Adrenal gland (tissue), 12 donors: Measurements from ENCODE around the gene NMU. TPM values are rescaled to one million over a fixed set of nuclear protein-coding genes. Genes with fewer than 3 reads are reported as not detected.

Source experiments
- DNase-seq, 7 donors: peaks; one replicate each; pipeline ENCODE4 v3.0.0-alpha.2; 2019 to 2020
- H3K27ac ChIP-seq, 5 donors: fragments of 200-600 bp; sonication (generic) in 4 of 5; 1 replicate in 3 of 5; 2 replicates in 2 of 5; pipeline versions ENCODE4 v1.5.1 to v1.8.0; 2016 to 2020; ENCODE audit warnings: mild to moderate bottlenecking in 1 of 5
- H3K27me3 ChIP-seq: fragments of 200-600 bp; 2 replicates; pipeline ENCODE4 v1.8.0; 2021
- H3K36me3 ChIP-seq, 2 donors: fragments of 200-600 bp; replicated peaks in 1 of 2; 1 replicate in 1 of 2; 2 replicates in 1 of 2; pipeline versions ENCODE4 v1.5.1 to v1.8.0; 2018 to 2022
- H3K4me1 ChIP-seq, 2 donors: fragments of 200-600 bp; replicated peaks in 1 of 2; 1 replicate in 1 of 2; 2 replicates in 1 of 2; pipeline versions ENCODE4 v1.5.1 to v1.8.0; 2018 to 2021
- H3K4me3 ChIP-seq, 4 donors: fragments of 200-600 bp; sonication (generic) in 3 of 4; one replicate each; pipeline ENCODE4 v1.5.1; 2016 to 2018
- H3K9me3 ChIP-seq, 3 donors: fragments of 200-600 bp; sonication (generic) in 1 of 3; replicated peaks in 1 of 3; 1 replicate in 2 of 3; 2 replicates in 1 of 3; pipeline versions ENCODE4 v1.5.1 to v1.8.0; 2016 to 2021
- POLR2A ChIP-seq, 2 donors: fragments of 450-650 bp; IDR thresholded peaks; one replicate each; pipeline ENCODE4 v1.6.1; 2017; ENCODE audit warnings: antibody characterized with exemption in 2 of 2, mild to moderate bottlenecking in 2 of 2, moderate library complexity in 1 of 2
- WGBS, 4 donors: extraction: QIAGEN DNeasy Blood & Tissue Kit in 2 of 4; methylation state at CpG; one replicate each; pipeline versions ENCODE4 v1.1.5 to v1.1.7; 2013 to 2017; 5-methylcytosine and 5-hydroxymethylcytosine counted together
- intact Hi-C, 2 donors: fragments of 100-400 bp; cut with DNase I; formaldehyde crosslinking; loops; one replicate each; pipeline versions ENCODE4 v1.14.1 to v1.15.0; 2022 to 2023
- polyA plus RNA-seq, 3 donors: library from polyadenylated mRNA; stranded (reverse); fragments of 200-250 nt in 2 of 3; fragments of 350-450 nt in 1 of 3; fragmentation: Illumina TruSeq in 1 of 3; extraction: RNeasy Lipid Tissue Mini Kit (QIAGEN cat#74804) in 1 of 3; gene quantifications; one replicate each; pipeline ENCODE4 v1.2.3, GENCODE V29; 2013 to 2014
- total RNA-seq, 9 donors: library from RNA; depleted of rRNA in 4 of 9; stranded (reverse); fragments of >200 nt in 4 of 9; fragments of 120-200 nt in 1 of 9; fragmentation: NEBNext Ultra II Directional in 1 of 9; extraction: Animal tissue kit (Norgen Biotek cat#: 25700) in 1 of 9; gene quantifications; one replicate each; pipeline versions ENCODE4 v1.1.0 to v1.2.4, GENCODE V29; 2013 to 2023
- TF ChIP-seq, protein P1 (sequence below), 6 experiments: fragments of 450-650 bp in 4 of 6; fragments of 200-600 bp in 2 of 6; sonication (generic) in 1 of 6; IDR thresholded peaks; 1 replicate in 5 of 6; 2 replicates in 1 of 6; pipeline versions ENCODE4 v1.5.1 to v1.8.0; 2016 to 2021; ENCODE audit warnings: antibody characterized with exemption in 6 of 6, mild to moderate bottlenecking in 2 of 6, moderate library complexity in 1 of 6
- donor health status: healthy with polysubstance abuse.
- donor health status: Bipolar disorder and iron deficiency.
- donor health status: DM: yes; HTN: yes; CAD: no.
- donor health status: DM: no; HTN: no; CAD: no.
- donor health status: DM: no; HTN: no; CAD: no.
- donor health status: DM: yes; HTN: yes; CAD: no.

NMU gene
- total and polyA plus RNA-seq, 12 donors: 0.24 to 0.99 (median 0.39) TPM; not detected in 7

DNA sequence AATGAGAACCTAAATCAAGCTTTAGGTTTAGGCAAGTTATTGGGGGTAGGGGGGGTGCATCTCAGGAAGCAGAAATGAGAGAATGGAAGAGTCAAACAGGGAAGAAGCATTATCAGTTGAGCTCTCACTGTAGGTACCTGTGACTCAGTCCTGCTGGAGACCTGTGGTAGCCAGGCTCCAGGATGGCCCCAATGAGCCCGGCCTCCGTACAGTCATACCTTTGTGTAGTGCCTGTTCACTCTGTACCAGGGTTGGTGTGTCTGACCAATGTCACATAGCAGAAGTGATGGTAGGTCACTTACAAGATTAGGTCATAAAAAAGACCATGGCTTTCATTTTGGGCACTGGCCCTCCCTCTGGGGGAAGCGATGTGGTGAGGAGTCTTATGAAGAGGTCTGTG, 45.3 kb upstream of the NMU start:
- WGBS, 4 donors: 86 to 88% (median 88%) methylated on average over 3 of the region's 3 CpGs
- Histone ChIP-seq H3K9me3 (no peaks in the 10 kb centered on the region), H3K27ac (no peak overlapping the region), H3K36me3 (no peaks in the 10 kb centered on the region), H3K27me3 (no peaks in the 10 kb centered on the region), H3K4me1 (no peaks in the 10 kb centered on the region), H3K4me3 (no peak overlapping the region)
- DNase-seq: no peak
- intact Hi-C loops: no loop called here
- no peak for TF ChIP-seq POLR2A (IDR thresholded peaks at IDR 0.05)
- TF ChIP-seq, protein P1, sequence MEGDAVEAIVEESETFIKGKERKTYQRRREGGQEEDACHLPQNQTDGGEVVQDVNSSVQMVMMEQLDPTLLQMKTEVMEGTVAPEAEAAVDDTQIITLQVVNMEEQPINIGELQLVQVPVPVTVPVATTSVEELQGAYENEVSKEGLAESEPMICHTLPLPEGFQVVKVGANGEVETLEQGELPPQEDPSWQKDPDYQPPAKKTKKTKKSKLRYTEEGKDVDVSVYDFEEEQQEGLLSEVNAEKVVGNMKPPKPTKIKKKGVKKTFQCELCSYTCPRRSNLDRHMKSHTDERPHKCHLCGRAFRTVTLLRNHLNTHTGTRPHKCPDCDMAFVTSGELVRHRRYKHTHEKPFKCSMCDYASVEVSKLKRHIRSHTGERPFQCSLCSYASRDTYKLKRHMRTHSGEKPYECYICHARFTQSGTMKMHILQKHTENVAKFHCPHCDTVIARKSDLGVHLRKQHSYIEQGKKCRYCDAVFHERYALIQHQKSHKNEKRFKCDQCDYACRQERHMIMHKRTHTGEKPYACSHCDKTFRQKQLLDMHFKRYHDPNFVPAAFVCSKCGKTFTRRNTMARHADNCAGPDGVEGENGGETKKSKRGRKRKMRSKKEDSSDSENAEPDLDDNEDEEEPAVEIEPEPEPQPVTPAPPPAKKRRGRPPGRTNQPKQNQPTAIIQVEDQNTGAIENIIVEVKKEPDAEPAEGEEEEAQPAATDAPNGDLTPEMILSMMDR (IDR thresholded peaks at IDR 0.05): no peak

DNA sequence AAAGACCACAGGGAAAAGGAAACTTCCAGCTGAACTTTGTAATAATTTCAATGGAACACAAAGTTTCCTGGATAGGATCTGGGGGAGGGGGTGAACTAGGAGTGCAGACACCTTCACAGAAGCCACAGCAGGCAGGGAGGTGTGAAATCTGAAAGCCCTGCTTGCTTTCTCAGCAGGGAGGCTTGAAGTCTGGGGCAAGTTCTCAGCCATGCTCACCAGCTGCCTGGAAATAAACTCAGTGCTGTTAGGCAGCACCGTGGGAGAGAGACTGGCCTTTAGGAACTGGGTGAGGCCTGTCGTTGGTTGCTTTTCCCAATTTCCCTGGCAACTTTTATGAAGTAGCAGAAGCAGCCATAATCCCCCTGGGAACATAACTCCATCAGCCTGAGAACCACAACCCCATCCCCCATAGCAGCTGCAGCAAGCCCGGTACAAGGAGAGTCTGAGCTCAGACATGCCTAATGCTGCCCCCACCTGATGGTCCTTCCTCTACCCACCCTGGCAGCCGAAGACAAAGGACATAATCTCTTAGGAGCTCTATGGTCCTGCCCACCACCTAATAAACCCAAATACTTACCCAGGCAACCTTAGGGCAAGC, 39.2 kb upstream of the NMU start:
- H3K27ac ChIP-seq: no peak overlapping the region
- no peaks in the 10 kb centered on the region for H3K27me3 ChIP-seq
- no peaks in the 10 kb centered on the region for H3K9me3 ChIP-seq
- 38 to 67% (median 47%) methylated on average over 1 to 4 of the region's 4 CpGs for WGBS, 4 donors
- no peak for DNase-seq
- no peak for TF ChIP-seq POLR2A (IDR thresholded peaks at IDR 0.05)
- TF ChIP-seq, protein P1 (IDR thresholded peaks at IDR 0.05): no peak
- intact Hi-C loops: no loop called here
- no peaks in the 10 kb centered on the region for H3K36me3 ChIP-seq
- H3K4me3 ChIP-seq: no peak overlapping the region
- no peaks in the 10 kb centered on the region for H3K4me1 ChIP-seq

DNA sequence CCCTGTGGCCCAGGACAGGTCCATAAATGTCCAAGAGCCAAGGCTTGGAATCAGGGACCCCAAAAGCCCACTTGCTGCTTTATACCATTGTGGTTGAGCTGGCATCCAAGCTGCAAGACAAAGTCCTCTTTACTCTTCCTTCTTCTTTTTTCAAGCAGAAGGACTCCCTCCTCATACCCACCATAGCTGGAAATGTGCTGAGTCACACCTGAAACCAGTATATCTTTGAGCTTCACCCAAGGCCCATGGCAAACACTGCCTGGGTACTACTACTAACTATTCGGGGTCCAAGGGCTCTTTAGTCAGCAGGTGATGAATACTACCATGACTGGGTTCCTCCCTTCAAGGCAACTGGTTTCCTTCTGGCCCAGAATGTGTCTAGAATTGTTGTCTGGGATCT, 37.3 kb upstream of the NMU start:
- Histone ChIP-seq H3K27me3 (no peaks in the 10 kb centered on the region), H3K4me1 (no peaks in the 10 kb centered on the region), H3K27ac (no peak overlapping the region), H3K4me3 (no peak overlapping the region), H3K36me3 (no peaks in the 10 kb centered on the region), H3K9me3 (no peaks in the 10 kb centered on the region)
- no peak for DNase-seq
- intact Hi-C loops: no loop called here
- TF ChIP-seq, protein P1 (IDR thresholded peaks at IDR 0.05): no peak
- TF ChIP-seq POLR2A (IDR thresholded peaks at IDR 0.05): no peak
- WGBS, 4 donors: 67 to 100% (median 72%) methylated on average over 1 of the region's 1 CpG

DNA sequence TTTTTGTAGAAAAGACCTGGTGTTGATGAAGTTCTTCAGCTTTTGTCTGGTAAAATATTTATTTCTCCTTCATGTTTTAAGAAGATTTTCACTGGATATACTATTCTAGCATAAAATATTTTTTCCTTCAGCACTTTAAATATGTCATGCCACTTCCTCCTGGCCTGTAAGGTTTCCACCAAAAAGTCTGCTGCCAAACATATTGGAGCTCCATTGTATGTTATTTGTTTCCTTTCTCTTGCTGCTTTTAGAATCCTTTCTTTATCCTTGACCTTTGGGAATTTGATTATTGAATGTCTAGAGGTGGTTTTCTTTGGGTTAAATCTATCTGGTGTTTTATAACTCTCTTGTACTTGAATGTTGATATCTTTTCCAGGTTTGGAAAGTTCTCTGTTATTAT, 35.6 kb upstream of the NMU start:
- no peaks in the 10 kb centered on the region for H3K27me3 ChIP-seq
- DNase-seq: no peak
- intact Hi-C loops: no loop called here
- H3K36me3 ChIP-seq: no peaks in the 10 kb centered on the region
- H3K9me3 ChIP-seq: no peaks in the 10 kb centered on the region
- TF ChIP-seq, protein P1 (IDR thresholded peaks at IDR 0.05): no peak
- TF ChIP-seq POLR2A (IDR thresholded peaks at IDR 0.05): no peak
- no peak overlapping the region for H3K4me3 ChIP-seq
- no peaks in the 10 kb centered on the region for H3K4me1 ChIP-seq
- no peak overlapping the region for H3K27ac ChIP-seq
